8988T (cell line): ENCODE measurements around the gene CTSD.

Experiments
- DNase-seq: peaks from one replicate; pipeline ENCODE4 v3.0.0; 2011

CTSD gene

DNA sequence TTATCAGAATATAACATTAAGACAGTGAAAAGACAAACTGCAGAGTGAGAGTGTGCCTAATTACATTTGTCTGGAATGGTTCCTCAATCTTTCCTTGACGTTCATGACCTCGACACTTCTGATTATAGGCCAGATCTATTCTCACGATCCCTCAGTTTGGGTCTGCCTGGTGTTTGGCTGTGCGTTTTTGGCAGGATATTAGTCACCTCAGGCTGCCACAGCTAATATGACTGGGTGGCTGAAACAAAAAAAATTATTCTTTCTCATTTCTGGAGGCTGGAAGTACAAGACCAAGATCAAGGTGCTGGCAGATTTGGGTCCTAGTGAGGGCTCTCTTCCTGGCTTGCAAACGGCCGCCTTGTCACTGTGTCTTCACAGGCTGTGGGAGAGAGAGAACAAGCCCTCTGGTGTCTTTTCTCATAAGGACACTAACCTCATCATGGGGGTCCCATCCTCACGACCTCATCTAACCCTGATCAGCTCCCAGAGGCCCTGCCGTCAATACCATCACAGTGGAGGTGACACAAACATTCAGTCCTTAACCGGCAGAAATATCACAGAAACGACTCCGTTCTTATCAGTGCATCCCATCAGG, 36.5 kb downstream of the CTSD start:
- DNase-seq = no peak

DNA sequence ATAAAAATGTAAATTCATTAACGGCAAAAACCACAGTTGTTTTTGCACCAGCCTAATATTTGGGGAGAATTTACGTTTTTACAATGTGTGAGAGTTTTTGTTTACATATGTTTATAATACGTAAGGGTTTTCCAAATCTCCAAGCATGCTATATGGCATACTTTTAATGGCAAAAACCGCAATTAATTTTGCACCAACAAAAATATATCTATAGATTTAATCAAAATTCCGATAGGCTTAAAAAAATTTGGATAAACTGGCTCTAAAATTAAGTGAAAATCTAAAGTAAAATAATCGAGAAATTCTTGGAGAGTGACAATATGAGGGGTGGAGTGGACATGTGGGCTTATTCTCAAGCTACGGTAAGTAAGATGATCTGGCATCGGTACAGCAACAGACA, 43.9 kb downstream of the CTSD start:
- DNase-seq = no peak

- DNase-seq = no peak
Measured at GRCh38 chr11:1718326-1718725, 45.4 kb downstream of the CTSD start.

DNA sequence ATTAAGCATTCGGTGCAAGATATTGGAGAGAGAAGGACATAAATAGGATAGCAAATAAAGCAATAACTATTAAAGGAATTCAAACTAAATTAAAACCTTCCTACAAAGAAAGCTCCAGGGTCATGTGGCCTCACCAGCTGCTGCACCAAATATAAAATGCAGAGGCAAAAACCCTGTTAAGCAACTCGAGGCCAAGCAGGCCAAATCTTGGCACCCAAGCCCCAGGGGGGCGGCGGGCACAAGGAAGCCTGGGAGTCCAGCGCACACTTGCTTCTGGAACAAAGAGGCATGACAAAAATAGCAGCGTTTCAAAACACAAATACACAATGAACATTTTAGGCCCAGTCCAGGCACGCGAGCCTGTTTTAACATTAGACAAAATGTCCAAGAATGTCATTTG, 46.0 kb downstream of the CTSD start:
- no peak for DNase-seq

DNA sequence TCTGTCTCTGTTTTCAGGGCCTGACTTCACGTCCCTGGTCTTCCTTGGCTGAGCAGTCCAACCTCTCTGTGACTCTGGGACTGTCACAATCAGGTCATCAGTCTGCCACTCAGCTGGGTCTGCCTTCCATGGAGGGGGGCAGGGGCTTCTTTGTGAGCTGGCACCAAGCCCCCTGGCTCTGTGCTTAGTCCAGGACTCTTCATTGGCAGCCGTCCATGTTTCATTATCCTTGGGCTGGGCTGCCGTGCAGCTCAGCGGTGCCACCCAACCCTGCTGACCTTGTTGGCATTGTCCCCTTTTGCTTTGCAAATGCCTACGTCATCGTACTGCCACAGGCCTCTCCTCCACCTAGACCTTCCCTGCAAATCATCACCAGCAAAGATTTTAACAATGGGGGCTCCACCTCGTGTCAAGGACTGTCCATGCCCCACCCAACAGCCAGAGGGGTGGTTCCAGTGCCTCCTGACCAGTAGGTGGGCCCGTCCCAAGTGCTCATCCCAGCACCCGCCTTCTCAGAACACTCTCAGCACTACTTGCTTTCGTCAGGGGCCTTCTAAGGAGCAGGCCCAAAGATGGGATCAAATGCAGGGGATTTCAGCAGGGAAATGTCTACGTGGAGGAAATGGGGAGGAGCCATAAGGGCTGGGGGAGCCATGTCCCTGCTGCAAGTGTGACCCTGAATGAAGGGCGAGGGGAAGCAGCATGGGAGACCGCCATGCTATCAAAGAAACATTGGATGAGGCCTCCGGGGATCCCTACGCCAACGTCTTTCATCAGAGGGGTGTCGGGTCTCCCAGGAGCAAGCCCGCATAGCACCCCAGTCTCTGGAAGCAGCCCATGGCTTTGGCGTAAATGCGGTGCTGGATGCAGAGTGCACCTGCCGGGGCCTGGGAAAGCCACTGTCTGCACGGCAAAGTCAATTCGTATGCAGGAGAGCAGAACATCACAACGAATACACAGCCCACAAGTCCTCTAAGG, 48.5 kb downstream of the CTSD start:
- DNase-seq = no peak

DNA sequence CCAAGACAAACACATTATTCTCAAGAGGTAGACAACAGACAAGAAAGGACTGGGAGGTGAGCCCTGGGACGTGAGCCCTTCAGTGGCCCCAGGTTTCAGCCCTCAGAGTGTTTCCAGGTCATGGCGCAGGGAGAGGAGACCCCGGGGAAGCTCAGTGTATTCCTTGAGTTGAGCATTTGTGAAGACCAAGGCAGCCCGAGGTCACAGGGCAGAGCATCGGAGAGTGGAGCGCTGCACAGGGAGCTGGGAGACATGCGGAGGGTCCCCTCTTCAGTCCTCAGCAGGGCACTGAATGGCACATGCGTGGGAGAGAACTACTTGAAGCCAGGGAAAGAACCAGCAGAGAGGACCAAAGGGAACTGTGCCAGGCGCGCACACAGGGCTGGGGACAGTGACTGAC, 55.0 kb downstream of the CTSD start:
- no peak for DNase-seq

DNA sequence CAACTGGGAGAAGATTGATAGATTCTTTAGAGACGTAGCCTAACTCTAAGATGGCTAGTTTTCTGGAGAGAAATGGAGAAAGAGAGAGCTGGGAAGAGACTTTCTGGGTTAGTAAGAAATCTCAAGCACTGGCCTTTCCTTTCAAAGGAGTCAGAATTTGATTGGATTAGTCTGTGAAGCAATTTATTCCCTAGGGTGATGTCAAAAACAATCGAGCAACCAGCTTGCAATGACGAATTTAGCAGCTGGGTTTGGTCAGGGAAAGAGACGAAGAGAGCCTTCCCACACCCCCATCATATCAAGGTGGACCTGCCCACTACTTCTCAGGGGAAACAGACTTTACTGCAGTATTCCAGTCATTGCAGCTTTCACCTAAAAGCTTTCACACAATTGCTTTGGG, 56.0 kb downstream of the CTSD start:
- DNase-seq = no peak

DNA sequence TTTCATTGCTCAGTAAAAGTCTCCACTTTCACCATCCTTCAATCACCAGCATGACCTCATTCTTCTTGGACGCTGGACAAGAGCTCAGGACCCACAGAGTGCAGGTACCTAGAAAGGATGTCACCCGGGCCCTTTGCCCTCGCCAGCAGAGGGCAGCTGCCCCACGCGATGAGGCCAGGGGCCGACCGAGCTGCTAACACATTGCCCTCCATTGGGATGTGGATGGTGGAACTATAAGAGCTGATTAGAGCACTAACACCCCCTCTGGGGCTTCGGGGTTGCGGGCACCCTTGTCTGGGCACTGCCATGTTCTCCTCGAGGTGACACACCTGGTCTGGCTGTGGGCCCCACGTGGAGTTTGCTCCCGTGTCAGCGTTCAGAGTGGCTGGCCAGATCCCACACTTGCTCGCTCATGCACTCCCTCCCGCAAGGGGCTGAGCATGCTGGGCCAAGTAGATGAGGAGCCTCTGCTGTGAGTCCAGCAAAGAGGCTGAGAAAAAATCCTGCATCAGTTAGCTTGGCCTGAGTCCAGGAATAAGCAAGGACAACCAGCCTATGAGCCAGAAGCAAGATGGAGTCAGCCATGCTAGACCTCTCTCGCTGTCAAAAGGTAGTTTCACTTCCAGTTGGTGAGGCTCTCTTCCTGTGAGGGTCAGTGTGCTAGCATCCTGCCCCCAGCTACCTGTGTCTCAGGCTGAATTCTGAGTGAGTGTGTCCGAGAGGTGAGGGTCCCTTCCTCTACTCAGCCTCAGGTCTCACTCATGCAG, 56.9 kb downstream of the CTSD start:
- DNase-seq = no peak

DNA sequence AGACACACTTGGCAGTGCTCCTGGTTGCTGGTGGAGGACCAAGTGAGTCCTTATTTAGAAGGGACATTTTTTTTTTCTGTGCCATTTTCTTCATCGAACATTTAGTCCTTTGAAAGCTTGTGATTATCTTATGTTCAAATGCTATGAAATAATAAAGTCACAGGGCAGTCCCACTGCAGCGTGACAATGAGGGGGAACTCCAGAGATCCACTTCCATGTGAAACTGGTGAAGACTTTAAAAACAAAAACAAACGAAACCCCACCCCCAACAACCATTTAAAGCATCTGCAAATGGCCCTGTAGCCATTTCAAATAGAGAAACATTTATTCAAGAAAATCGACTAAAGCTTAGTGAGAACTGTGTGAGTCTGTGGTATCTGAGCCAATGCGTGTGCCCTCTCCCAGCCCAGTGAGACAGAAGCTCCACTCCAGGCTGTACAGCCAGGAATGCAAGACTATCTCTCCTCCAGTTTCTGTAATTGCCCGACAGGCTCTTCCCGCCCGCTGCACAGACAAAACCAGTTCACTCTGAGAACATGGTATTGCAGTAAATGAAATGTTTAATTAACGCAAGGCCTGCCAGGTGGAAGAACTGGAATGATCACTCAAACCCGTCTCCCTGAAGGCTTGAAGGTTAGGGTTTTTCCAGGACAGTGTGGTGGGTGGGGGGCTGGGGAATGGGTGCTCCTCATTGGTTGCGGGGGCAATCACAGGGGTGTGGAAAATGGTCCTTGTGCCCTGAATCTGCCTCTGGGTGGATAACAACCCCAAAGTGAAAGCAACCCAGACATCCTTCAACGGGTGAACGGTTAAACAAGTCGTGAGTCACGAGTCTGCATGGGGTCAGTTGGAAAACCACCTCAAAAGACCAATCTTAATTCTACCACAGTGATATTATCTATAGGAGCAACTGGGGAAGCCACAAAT, 58.3 kb downstream of the CTSD start:
- no peak for DNase-seq

DNA sequence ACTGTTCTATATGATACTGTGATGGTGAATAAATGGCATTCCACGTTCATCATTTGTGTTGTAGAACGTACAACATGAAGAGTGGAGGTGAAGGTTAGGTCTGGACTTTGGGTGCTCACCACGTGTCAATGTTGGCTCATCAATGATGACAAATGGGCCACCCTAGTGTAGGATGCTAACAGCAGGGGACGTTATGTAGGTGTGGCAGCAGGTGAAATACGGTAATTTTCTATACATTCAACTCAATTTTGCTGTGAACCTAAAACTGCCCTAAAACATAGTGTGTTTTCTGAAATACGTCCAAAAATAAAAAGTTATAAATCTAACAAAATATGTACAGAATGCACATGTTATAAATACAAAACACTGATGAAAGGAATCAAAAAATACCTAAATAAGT, 60.6 kb downstream of the CTSD start:
- DNase-seq = no peak
